ENCODE results near the gene SCG5.
"Not testable (repeated sequence)": the region's sequence is repeated elsewhere in the genome, so short reads cannot be mapped to it uniquely, and the experiment has no call there.

Gene SCG5, protein sequence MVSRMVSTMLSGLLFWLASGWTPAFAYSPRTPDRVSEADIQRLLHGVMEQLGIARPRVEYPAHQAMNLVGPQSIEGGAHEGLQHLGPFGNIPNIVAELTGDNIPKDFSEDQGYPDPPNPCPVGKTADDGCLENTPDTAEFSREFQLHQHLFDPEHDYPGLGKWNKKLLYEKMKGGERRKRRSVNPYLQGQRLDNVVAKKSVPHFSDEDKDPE

DNA sequence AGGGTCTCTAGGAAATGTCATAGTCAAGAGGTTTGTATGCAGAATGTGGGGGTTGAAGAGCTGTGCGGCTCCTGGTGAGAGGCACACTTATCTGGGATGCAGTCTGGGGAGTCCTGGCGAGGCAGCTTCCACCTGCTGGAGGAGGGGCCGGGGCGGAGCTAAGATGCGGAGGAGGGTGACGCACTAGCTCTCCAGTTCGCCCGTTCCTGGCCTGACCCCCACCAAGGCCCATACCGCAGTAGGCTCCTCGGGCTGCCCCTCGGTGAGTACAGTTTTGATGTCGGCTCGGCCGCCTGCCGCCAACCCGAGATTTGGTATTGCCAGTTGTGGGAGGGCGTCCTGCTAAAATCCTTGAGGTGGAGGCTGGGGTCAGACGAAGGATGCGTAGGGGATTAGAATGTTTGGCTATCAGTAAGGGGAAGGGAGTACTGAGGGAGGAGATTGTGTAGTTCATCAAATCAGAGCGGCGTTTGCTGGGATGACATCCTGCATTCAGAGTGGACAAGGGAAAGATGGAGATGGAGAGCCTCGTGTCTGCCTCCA, at the start of gene SCG5:
Gene SCG5, plus strand, starts transcription at position 194 of the 543 bp plus-strand sequence. CDS start 1,883 bp downstream, outside the sequence.
- peak; percentile 63 for DNase-seq (ENCODE audit: low read depth)
- peak within 1 kb of the TSS; percentile 50 for H3K4me3 ChIP-seq (ENCODE audit: control insufficient read depth, low read depth, low read length)
- TF ChIP-seq, protein P1, sequence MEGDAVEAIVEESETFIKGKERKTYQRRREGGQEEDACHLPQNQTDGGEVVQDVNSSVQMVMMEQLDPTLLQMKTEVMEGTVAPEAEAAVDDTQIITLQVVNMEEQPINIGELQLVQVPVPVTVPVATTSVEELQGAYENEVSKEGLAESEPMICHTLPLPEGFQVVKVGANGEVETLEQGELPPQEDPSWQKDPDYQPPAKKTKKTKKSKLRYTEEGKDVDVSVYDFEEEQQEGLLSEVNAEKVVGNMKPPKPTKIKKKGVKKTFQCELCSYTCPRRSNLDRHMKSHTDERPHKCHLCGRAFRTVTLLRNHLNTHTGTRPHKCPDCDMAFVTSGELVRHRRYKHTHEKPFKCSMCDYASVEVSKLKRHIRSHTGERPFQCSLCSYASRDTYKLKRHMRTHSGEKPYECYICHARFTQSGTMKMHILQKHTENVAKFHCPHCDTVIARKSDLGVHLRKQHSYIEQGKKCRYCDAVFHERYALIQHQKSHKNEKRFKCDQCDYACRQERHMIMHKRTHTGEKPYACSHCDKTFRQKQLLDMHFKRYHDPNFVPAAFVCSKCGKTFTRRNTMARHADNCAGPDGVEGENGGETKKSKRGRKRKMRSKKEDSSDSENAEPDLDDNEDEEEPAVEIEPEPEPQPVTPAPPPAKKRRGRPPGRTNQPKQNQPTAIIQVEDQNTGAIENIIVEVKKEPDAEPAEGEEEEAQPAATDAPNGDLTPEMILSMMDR (conservative IDR thresholded peaks at IDR 0.05; ENCODE audit: control insufficient read depth, insufficient read depth, low read depth, low read length): no peak

DNA sequence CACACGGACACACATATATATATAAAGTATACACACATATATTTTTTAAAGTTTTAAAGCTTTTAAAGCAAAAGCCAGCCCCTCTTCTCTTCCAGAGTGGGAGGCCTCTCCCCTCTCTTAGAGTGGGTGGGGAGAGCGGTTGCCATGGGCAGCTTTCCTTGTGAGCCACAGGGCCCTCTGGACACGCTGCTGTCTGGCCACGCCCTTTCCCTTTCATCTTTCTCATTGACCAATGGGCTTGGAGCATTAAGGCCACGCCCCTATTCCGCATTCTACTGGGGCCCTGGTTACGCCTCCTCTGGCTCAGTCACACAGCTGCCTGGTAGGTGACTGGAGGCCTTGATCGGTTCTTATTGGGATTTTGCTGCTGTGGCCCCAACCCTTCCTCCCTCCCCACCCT, 48.4 kb upstream of the SCG5 start, which contains the start of gene GOLGA8N:
Gene GOLGA8N, plus strand, starts transcription at position 306 of the 400 bp plus-strand sequence.
- H3K4me3 ChIP-seq (ENCODE audit: control insufficient read depth, low read depth, low read length); DNase-seq (ENCODE audit: low read depth): not testable (repeated sequence)

DNA sequence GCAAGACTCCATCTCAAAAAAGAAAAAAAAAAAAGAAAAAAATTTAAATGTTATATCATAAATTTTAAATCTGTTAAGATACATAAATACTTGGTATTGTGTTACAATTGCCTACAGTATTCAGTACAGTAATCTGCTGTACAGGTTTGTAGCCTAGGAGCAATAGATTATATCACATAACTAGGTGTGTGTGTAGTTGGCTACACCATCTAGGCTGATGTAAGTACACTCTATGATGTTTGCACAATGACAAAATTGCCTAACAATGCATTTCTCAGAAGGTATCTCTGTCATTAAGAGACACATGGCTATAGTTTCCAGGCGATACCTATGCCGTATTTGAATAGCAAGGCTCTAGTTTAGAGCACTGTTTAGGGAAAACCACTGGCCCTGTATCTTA, 32.0 kb upstream of the SCG5 start:
- not testable (repeated sequence) for DNase-seq (ENCODE audit: low read depth)

DNA sequence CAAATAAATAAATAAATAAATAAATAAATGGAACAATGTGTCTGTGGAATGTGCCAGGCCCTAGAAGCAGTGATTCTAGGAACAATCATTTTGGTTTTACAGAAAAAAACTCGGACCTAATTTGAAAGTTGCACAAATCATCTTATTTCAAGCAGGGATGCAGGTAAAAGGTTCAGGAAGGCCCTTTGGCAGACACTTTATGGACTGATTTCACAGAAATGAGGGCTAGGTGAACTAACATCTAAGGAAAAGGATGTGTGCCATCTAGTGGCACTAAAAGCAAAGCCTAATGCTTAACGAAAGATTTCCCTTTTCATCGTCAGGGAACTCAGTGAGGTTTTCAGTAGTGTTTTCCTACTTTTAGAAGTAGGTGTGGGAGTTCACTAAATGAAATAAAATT, 30.8 kb upstream of the SCG5 start:
- DNase-seq (ENCODE audit: low read depth): peak; percentile 63
- TF ChIP-seq, protein P1 (conservative IDR thresholded peaks at IDR 0.05; ENCODE audit: control insufficient read depth, insufficient read depth, low read depth, low read length): peak; percentile 18

More for the DNA sequence above, 32.0 kb upstream of the SCG5 start:
- not testable (repeated sequence) for H3K4me3 ChIP-seq (ENCODE audit: control insufficient read depth, low read depth, low read length)

DNA sequence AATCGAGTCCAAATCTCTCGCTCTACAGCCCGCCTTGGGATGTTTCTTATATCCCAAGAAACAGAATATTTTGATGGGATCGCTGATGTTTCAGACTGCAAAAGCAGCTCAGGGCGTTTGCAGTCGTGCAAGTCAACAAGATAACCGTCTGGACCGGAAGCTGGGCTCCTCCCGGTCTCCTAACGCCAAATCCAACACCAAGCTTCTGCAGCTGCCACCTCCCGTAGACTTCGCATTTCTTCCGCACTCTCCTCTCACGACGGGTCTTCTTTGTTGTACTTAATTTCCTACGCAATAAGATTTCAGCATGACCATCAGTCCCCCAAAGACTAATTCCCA, 26.8 kb upstream of the SCG5 start:
- peak overlapping the region; percentile 50 for H3K4me3 ChIP-seq (ENCODE audit: control insufficient read depth, low read depth, low read length)
- not testable (repeated sequence) for DNase-seq (ENCODE audit: low read depth)

More for the DNA sequence above, 30.8 kb upstream of the SCG5 start:
- H3K4me3 ChIP-seq (ENCODE audit: control insufficient read depth, low read depth, low read length): not testable (repeated sequence)

DNA sequence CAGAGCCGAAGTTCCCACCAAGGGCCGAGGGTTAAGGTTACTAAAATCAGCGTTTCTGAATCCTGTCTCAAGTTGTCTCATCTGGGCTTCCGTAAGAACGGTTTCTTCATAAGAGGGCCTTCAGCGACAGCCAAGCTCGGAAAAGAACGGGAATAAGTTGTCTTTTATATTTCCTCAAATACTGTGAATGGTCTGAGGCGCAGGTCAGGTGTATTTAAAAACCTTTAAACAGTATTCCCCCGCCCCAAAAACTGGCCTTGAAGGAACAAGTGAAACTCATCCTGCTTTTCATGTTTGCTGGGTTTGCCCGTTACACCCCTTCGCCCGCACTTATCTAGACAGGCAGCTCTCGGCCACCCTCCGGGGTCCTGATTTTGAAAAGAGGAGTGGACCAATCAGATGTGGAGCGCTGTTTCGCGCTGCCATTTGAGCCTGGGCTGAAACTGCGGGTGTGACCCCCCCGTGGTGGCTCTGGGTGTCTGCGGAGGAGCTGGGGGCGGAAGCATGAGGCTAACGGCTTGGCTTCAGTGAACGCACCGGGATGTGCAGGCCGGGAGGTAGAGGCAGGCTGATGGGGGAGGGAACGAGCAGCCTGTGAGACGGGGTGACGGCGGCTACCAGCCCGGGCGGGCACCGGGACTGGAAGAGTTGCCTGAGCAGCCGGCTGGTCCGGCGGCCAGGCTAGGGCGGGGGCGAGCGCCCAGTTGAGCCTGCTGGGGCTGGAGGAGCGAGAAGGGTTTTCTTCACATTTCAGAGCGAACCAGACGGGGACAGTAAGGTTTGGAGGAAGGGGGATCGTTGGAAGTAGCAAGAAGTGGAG, 26.2 kb upstream of the SCG5 start, which contains the start of gene ARHGAP11A:
Gene ARHGAP11A, plus strand, starts transcription at position 454 of the 820 bp plus-strand sequence. CDS start 708 bp downstream, outside the sequence.
- H3K4me3 ChIP-seq (ENCODE audit: control insufficient read depth, low read depth, low read length): peak within 1 kb of the TSS; percentile 66
- peak; percentile 95 for DNase-seq (ENCODE audit: low read depth)

DNA sequence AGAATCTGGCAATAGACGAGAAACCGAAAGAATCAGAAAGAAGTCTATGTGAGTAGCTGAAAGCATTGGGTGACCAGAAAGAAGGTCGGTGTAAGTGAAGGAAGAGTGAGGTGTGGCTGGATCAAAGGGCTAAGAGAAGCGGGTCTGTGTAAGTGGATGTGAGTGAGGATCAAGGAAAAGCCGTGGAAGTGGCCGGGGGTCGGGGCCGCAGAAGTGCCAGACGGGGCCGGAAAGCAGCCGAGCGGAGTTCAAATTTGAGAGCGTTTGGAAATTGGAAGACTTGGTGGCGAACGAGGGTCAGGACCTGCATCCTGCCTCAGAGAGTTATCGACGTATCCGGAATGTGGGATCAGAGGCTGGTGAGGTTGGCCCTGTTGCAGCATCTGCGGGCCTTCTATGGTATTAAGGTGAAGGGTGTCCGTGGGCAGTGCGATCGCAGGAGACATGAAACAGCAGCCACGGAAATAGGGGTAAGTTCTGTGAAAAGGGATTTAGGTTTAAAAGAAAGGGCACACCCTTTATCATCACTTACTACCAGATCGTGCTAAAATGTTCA, 25.6 kb upstream of the SCG5 start:
- DNase-seq (ENCODE audit: low read depth): peak; percentile 16
- H3K4me3 ChIP-seq (ENCODE audit: control insufficient read depth, low read depth, low read length): peak overlapping the region; percentile 50

DNA sequence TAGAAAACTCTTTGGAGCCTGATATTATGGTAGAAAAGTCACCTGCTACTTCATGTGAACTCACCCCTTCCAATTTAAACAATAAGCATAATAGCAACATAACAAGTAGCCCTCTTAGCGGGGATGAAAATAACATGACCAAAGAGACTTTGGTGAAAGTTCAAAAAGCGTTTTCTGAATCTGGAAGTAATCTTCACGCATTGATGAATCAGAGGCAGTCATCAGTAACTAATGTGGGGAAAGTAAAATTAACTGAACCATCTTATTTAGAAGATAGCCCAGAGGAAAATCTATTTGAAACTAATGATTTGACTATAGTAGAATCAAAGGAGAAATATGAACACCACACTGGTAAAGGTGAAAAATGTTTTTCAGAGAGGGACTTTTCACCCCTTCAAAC, 5.1 kb upstream of the SCG5 start:
- DNase-seq (ENCODE audit: low read depth): peak; percentile 28
- TF ChIP-seq, protein P1 (conservative IDR thresholded peaks at IDR 0.05; ENCODE audit: control insufficient read depth, insufficient read depth, low read depth, low read length): no peak
- H3K4me3 ChIP-seq (ENCODE audit: control insufficient read depth, low read depth, low read length): no peak overlapping the region

DNA sequence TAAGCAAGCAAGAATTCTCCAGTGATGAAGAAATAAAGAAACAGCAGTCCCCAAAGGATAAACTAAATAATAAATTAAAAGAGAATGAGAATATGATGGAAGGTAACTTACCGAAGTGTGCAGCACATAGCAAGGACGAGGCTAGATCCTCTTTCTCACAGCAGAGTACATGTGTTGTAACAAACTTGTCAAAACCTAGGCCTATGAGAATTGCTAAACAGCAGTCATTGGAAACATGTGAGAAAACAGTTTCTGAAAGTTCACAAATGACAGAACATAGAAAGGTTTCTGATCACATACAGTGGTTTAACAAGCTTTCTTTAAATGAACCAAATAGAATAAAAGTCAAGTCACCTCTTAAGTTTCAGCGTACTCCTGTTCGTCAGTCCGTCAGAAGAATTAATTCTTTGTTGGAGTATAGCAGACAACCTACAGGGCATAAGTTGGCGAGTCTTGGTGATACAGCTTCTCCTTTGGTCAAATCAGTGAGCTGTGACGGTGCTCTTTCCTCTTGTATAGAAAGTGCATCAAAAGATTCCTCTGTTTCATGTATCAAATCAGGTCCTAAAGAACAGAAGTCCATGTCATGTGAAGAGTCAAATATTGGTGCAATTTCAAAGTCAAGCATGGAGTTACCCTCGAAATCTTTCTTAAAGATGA, 4.5 kb upstream of the SCG5 start:
- H3K4me3 ChIP-seq (ENCODE audit: control insufficient read depth, low read depth, low read length): no peak overlapping the region
- TF ChIP-seq, protein P1 (conservative IDR thresholded peaks at IDR 0.05; ENCODE audit: control insufficient read depth, insufficient read depth, low read depth, low read length): no peak
- DNase-seq (ENCODE audit: low read depth): no peak

All from fibroblast of mammary gland (primary cell).